HG03039 (cell line): ENCODE data around the gene NELL1.

Source experiments
- ATAC-seq: cut with Tn5 transposase; IDR thresholded peaks from one replicate; pipeline ENCODE4 v1.9.1; 2021; ENCODE audit warnings: mild to moderate bottlenecking, moderate library complexity; ENCODE audit not compliant: unreplicated experiment

NELL1 gene

DNA sequence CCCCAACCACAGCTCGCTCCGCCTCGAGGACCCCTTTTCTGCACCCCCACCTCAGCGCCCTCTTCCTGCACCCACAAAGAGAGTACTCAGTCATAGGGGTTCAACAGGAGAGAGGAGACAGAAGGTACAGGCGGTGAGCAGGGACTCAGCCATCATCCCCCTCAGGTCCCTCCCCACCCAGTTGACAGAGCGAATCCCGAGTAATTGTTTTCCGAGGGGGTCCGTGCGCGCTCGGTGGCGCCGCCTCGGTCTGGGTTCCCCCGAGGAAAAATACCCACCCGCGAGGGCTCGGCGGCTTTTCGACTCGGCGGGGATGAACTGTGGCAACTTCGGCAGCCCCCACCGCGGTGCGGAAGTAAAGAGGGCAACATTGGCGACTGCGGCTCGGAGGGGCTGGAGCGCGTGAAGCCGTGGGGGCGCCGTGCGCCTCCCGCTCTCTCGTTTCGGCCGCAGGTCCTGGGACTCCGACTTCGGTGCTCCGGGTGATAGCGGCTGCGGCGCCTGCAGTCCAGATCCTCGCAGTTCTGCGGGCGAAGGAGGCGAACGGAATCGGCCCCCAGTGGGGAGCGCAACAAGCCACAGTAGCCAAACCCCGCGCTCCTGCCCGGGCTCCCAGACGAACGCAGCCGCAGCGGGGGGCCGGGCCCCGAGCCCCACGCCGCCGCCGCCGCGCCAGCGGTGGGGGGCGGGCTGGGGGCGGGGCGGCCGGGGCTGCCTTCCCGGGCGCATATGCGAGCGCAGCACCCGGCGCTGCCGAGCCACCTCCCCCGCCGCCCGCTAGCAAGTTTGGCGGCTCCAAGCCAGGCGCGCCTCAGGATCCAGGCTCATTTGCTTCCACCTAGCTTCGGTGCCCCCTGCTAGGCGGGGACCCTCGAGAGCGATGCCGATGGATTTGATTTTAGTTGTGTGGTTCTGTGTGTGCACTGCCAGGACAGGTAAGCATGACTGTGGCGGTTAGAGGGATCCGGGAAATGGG, at the start of gene NELL1:
TSS of gene NELL1 (plus strand) at position 743 of the 976 bp plus-strand sequence.
- ATAC-seq = no peak

DNA sequence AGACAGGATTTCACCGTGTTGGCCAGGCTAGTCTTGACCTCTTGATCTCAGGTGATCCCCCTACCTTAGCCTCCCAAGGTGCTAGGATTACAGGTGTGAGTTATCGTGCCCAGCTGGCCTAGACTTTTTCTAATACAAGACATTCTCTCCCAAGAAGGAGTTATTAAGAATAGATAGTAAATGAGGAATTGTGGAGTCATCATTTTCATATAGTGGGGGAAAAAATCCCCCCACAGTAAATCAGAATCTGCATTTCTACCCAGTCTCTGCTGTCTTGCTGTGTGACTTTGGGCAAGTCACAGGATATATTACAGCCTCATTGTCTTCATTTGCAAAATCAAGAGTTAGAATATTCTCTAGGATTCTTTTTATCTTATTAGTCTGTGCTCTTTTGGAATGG, 48.4 kb upstream of the NELL1 start:
- ATAC-seq = no peak

DNA sequence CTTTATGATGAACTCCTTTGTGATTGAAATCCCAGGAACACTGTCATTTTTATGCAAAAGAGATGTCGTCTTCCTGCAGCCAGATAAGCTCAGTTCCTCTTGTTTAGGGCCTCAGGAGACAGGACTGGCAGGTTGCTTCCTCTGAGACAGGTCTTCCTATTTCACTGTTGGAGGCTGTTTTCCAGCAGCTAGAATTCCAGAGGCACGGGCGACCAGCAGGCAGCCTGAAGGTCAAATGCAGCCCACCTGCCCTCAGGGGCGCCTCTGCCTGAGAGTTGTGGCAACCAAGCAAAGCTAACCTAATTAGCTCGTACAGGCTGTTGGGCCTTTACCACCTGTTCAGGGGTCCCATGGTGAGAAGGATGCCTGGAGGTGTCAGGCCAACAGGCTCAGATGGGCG, 47.7 kb upstream of the NELL1 start:
- ATAC-seq = no peak

DNA sequence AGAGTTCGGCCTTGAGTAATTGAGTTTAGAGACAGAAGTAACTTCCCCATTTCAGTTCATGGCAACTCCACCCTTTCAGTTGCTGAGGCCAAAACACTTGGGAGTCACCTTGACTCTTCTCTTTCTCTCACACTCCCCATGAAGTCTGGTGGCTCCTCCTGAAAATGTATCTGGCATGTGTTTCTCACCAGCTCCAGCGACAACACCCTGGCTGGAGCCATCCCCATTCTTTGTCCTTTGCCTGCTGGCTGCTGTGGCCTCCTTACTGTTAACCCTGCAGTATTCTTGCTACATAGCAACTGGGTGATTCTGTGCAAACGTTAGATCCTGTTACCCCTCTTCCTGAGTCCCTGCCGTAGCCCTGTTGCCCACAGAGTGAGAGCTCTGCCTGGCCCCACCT, 46.1 kb upstream of the NELL1 start:
- ATAC-seq = no peak

DNA sequence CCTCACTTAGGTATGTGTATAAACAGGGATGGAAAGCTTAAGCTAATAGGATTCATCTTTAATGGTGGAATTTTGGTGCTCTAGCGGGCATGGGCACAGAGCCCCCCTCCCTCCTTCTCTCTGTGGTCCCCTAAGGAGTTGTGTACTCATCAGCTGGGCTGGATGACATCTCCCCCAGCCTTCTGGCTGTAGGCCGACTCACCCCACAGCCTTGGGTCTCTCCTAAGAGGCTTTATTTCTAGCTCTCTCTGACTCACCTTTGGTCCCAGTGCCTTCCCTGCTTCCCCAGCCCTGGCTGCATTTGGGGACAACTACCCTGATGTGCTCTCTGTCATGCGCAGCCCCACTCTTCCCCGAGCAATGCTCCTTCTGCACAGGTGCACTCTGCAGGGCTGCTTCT, 43.1 kb upstream of the NELL1 start:
- no peak for ATAC-seq

DNA sequence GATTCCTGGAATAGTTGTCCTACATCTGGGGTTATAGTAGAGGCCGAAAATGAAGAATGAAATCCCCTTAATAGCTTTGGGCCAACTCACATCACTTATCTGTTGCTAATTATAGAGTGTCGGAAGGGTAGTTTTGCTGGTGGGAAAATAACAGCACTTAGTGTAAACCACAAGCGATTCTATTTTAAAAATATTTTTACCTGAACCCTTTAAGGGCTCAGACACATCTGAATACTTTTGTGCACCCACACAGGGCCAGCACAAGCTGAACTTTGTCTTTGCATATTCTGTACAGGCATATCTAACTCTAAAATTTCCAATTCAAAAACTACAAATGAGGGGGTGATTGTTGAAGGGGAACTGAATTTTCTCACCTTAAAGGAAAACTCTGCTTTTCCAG, 42.4 kb upstream of the NELL1 start:
- ATAC-seq = no peak

DNA sequence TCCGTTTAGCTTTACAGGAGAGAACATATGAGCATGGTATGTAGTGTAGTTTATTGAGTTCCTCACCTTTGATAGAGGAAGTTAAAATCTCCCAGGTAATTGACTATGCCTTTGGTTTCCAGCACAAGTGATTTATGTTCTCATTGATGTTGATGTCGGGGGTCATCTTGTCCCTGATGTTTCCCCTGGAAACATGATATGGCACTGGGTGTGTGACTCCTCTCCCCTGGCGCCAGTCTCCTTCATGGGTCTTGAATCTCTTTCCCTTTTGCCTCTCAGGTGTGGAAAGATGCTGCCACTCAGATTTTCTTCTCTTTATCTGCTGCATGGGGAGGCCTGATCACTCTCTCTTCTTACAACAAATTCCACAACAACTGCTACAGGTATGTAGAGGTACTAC, 41.7 kb upstream of the NELL1 start:
- ATAC-seq = no peak

DNA sequence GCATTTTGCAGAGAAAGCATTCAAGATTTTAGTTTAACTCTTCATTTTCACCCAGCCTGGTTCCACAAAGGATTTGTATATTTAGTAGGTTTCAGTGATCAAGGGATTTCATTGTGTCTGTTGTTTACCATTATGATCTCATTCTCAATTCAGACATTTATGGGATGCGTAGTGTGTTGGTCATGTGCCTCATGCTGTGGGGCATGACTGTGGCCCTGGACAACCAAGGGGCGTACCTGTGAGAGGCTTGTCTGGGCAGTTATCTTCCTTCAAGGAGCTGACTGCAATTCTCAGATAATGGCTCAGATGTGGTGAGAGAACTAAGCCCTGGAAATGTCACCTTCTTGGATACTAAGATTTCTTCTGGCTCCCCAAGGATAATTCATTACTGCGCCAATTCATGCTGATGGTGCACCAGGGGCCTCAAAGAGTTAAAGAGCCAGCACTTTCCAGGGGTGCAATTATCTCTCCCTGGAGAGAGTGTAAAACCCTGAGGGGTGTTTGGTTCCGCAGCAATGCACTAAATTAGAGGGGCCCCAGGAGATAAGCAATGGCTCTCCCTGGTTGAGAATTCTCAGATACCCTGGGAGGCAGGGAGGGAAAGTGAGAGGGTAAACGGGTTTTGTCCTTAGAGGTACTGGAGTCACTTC, 37.7 kb upstream of the NELL1 start:
- ATAC-seq = no peak

DNA sequence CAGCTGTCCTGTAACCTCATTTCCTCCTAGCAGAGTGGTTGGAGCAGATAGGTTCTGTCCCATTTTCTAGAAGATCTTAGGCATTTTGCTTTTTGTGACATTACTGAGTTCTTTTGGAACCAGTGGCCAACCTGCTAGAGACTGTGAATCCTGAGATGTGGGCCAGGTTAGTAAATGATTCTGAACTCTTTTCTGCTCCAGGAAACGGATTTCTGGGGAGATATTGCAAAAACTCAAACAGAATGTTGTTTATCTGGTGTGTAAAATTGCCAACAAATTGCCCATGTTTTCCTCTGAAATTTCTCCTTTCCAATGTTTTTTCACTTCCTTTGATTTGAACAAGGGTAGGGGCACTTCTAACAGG, 37.2 kb upstream of the NELL1 start:
- ATAC-seq = no peak

DNA sequence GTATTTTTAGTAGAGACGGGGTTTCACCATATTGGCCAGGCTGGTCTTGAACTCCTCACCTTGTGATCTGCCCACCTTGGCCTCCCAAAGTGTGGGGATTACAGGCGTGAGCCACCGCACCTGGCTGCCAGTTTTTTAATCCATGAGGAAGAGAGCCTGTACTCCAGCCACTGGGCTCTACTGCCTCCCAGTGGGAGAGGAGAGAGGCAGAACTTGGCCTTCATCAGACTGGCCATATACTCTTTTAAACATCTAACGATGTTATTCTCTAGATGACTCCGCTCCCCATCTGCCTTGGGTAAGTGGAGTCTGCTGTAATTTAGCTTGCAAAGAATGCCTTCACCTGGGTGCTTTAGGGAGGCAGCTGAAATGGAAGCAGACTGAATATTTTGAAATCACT, 35.3 kb upstream of the NELL1 start:
- no peak for ATAC-seq

DNA sequence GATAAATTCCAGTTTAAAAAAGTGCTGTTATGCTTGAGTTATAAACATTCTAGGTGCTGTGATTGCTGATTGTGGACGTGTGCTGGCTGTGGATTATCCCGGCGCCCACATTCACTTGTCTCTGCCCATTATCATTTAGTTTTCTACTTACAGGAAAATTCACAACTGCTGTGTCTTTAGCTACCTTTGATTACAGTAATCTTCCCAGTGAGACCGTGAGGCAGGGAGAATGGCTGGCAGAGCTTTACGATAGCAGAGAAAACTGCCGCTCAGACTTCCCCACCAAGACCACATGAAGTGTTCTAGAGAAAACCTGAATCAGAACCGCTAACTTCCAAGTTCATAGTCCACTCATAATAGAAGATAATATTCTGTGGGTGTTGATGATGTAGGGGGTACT, 34.6 kb upstream of the NELL1 start:
- no peak for ATAC-seq

DNA sequence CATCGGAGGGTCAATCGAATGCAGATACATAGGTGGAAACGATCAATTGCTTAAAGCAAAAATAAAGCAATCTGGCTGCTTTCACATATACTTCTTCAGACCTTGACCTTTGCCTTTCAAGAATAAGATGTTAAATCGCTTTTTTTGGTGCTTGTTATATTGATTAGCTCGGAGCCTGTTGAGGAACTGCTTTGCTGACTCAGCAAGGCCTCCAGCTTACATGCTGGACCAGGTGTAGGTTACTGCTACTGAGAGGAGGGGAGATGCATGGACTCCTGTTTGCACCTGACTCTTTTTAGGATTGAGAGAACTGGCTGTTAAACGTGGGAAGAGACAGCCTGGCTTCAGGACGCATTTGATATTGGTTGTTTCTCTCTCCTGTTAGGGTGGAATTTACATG, 31.3 kb upstream of the NELL1 start:
- ATAC-seq = no peak

DNA sequence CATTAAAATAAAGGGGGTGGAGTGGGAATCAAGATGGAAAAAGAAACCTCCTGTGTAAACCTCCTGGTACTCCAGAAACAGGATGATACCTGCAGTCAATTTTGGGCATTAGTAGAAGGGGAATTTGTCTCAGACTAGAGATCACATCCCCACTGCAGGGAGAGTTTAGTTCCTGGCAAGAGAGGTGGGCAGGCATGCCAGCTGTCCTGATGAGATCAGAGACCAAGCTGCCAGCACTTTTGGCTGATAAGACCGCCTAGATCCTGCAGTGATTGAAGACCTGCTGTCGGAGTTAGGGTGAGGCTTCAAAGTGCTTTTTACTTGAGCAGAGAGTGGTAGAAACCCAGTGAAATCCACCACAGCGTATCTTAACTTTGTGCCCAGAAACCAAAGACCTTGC, 29.7 kb upstream of the NELL1 start:
- ATAC-seq = no peak

DNA sequence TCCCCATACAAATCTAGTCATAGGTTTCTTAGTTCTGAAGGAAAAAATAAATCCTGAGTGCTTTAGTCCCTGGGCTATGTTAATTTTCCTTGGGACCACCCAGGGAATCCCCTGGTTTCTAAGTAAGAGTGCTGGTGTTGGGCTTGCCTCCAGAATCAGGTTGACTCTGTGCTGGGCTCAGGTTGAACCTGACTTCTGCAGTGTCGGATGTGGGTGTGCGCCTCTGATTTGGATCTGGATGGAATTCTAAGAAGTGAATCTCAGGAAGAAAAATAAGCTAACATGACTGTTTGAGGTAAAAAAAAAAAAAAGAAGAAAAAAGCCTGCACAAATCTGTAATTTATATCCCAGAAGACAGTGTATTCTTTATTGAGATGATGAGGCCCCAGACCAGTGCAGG, 29.0 kb upstream of the NELL1 start:
- no peak for ATAC-seq

DNA sequence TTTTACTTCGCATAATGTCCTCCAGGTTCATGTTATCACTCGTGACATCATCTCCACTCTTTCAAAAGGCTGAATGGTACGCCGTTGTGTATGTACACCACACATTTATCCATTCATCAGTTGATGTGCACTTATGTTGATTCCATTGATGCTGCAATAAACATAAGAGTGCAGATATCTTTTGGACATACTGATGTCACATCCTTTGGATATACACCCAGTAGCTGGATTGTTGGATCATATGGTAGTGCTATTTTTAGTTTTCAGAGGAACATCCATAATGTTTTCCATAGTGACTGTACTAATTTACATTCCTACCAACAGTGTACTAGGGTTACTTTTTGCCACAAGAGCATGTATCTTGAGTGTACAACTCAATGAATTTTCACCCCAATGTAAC, 25.0 kb upstream of the NELL1 start:
- ATAC-seq = no peak

DNA sequence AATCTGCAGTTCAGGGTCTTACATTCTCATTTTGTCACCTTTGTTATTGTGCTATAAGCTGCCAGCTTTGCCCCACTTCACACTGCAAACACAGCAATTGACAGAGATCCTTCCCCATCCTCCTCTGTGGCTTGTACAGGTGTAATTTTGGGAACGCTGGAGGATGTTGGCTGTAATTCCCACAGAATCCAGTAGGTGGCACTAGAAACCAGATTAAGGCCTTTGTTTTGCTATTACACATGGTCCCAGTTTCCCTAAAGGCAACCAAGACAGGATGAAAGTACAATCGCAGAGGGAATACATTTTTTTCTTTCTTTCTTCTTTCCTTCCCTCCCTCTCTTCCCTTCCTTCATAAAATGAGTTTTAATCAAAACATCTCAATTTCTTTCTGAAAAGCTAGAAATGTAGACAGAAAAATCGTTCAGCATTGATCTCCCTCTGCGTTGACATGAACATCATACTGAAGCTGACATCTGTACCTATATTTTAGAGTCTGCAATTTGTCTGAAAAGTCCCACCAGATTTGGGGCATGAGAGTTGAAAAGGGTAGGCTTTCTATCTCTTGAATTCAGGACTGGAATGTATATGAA, 21.3 kb upstream of the NELL1 start:
- ATAC-seq = peak; percentile 58

DNA sequence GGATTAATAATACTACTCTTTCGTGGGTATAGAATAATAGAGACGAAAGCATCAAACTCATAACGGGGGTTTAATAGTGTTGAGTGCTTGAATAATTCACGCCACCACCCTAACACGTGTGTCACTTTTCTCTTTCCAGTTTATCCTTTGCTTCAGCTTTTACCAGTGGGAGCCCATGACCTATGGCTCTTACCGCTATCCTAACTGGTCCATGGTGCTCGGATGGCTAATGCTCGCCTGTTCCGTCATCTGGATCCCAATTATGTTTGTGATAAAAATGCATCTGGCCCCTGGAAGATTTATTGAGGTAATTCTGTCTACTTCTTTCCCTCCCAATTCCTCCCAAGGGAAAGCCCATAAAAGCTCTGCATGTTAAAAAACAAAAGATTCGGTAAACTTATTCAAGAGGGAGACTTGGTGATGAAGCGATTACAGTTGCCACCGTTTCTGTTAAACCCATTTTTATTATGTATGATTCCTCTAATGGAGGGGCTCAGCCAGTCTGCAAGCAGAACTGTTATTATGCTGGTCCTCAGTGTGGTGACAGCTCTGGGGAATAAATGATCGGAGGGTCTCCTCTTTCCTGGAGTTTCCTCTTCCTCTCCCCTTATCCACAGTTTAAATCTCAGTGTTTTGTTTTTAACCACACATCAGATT, 17.1 kb upstream of the NELL1 start:
- no peak for ATAC-seq

DNA sequence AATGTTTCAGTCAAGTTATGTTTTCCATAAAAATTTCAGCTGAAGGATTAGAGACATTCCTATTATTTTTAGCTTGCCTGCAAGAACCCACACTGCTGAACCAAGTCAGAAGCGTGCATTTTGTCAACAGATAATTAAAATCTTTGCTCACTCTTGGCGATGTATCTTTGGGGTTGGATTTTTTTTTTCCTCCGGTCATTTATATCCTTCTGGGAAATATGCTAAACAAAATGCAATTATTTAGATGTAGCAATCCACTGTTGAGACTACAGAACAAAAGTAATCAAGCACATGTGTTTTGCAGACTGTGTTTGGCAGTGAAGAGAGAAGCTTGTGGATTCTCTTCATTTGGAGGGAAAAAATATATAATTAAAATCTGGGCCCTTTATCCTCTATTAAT, 15.3 kb upstream of the NELL1 start:
- ATAC-seq = no peak

DNA sequence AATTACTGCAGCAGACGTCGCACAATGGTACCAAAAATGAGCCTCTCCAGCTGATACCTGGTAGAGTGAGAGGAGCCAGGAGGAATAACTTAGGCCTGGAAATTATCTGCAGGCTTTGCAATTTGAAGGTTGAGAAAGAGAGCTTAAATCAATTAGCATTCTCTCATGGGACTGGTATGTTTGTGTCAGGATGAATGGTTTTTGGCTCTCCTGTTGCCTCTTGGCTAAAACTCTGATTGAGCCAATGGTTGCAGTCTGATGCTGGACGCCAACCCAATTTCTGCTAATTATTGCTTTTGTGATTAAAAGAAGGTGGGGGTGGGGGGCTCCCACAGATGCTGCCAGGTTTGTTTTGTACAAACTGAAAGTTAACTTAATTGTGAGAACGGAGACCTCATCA, 12.5 kb upstream of the NELL1 start:
- ATAC-seq = no peak

DNA sequence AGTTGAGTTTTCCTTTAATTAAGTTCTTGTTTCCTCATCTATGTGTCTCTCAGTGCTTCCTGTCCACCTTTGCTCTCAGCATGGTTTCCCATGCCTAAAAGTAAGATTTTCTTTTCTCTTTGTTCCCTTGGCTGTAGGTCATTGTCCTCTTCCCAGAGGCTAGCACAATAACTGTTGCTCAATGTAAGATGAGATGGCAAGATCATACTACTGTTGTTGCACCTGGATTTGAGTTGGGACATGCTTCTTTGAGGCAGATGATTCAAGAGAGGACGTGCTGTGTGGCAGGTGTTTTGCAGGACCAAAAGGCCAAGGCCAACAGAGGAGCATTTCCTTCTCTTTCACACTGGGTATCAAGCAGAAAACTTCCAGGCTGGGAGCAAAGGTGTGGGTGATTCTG, 11.3 kb upstream of the NELL1 start:
- ATAC-seq = no peak

DNA sequence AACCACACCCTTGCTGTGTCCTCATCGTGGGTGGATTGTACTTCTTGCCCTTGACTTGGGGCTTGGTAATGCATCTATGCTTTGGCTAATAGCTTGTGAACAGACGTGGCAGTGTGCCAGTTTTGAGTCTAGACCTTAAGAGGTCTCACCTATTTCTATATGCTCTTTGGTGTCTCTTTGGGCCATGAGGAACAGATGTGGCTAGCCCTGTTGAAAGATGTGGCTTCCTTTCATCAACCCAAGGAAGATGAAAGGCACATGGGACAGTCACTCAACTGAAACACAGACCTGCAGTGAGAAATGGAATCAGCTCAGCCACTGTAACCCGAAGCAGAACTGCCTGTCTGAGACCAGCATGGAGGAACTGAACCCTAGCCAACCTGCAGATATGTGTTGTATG, 7.9 kb upstream of the NELL1 start:
- no peak for ATAC-seq

DNA sequence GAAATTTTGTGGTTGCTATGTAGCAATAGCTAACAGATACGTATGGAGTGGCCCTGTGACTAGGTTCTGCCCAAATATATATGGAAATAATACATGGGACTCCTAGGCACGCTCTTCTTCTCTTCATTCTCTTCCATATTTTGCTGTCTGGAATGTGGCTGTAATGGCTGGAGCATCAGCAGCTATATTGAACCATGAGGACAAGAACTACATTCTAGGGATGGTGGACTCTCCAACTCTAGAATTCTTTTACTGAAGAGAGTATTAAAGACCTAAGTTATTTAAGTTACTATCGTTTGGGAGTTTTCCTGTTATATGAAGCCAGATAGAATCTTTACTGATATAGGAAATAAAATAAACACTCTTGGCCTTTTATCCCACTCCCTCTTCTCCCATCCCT, 7.5 kb upstream of the NELL1 start:
- no peak for ATAC-seq
